ENCODE data around the gene MYOT. TPM values are rescaled to one million over a fixed set of nuclear protein-coding genes. Genes with fewer than 3 reads are reported as not detected.

Gene MYOT
- total RNA-seq, 1 donor from 2014 or later = not detected

- no peak overlapping the region for H3K4me3 Mint-ChIP-seq (ENCODE audit: low read depth)
- no peaks in the 10 kb centered on the region for H3K27me3 Mint-ChIP-seq
- DNase-seq (ENCODE audit: low spot score, unreplicated experiment) = no peak
- no peaks in the 10 kb centered on the region for H3K36me3 Mint-ChIP-seq (ENCODE audit: insufficient read depth)
- TF ChIP-seq CTCF (IDR thresholded peaks at IDR 0.05; ENCODE audit: unreplicated experiment) = no peak
- H3K9me3 Mint-ChIP-seq (ENCODE audit: low read depth) = no peaks in the 10 kb centered on the region
- H3K27ac Mint-ChIP-seq = no peak overlapping the region
- no peaks in the 10 kb centered on the region for H3K4me1 Mint-ChIP-seq (ENCODE audit: low read depth)
Measured at GRCh38 chr5:137871571-137871970, 3.9 kb downstream of the MYOT start.

GRCh38 chr5:137872466-137872865 lies 4.8 kb downstream of the MYOT start:
- Mint-ChIP-seq H3K27ac (no peak overlapping the region), H3K9me3 (ENCODE audit: low read depth) (no peaks in the 10 kb centered on the region), H3K4me3 (ENCODE audit: low read depth) (no peak overlapping the region), H3K36me3 (ENCODE audit: insufficient read depth) (no peaks in the 10 kb centered on the region), H3K27me3 (no peaks in the 10 kb centered on the region), H3K4me1 (ENCODE audit: low read depth) (no peaks in the 10 kb centered on the region)
- no peak for TF ChIP-seq CTCF (IDR thresholded peaks at IDR 0.05; ENCODE audit: unreplicated experiment)
- DNase-seq (ENCODE audit: low spot score, unreplicated experiment) = no peak

- no peak overlapping the region for H3K27ac Mint-ChIP-seq
Measured at GRCh38 chr5:137876101-137876500, 8.4 kb downstream of the MYOT start.

GRCh38 chr5:137880313-137880712 lies 12.7 kb downstream of the MYOT start:
- no peak for DNase-seq (ENCODE audit: low spot score, unreplicated experiment)
- Mint-ChIP-seq H3K4me3 (ENCODE audit: low read depth) (no peak overlapping the region), H3K4me1 (ENCODE audit: low read depth) (no peaks in the 10 kb centered on the region), H3K9me3 (ENCODE audit: low read depth) (no peaks in the 10 kb centered on the region), H3K27ac (no peak overlapping the region), H3K36me3 (ENCODE audit: insufficient read depth) (no peaks in the 10 kb centered on the region), H3K27me3 (no peaks in the 10 kb centered on the region)
- no peak for TF ChIP-seq CTCF (IDR thresholded peaks at IDR 0.05; ENCODE audit: unreplicated experiment)

More at GRCh38 chr5:137876101-137876500, 8.4 kb downstream of the MYOT start:
- H3K36me3 Mint-ChIP-seq (ENCODE audit: insufficient read depth) = no peaks in the 10 kb centered on the region
- no peaks in the 10 kb centered on the region for H3K9me3 Mint-ChIP-seq (ENCODE audit: low read depth)
- no peak overlapping the region for H3K4me3 Mint-ChIP-seq (ENCODE audit: low read depth)
- no peak for DNase-seq (ENCODE audit: low spot score, unreplicated experiment)
- TF ChIP-seq CTCF (IDR thresholded peaks at IDR 0.05; ENCODE audit: unreplicated experiment) = no peak
- H3K27me3 Mint-ChIP-seq = no peaks in the 10 kb centered on the region
- no peaks in the 10 kb centered on the region for H3K4me1 Mint-ChIP-seq (ENCODE audit: low read depth)

GRCh38 chr5:137887831-137888230 lies 20.2 kb downstream of the MYOT start:
- Mint-ChIP-seq H3K4me1 (ENCODE audit: low read depth) (peaks cover 19% of the 10 kb centered on the region), H3K27me3 (no peaks in the 10 kb centered on the region), H3K27ac (no peak overlapping the region), H3K4me3 (ENCODE audit: low read depth) (no peak overlapping the region), H3K9me3 (ENCODE audit: low read depth) (no peaks in the 10 kb centered on the region), H3K36me3 (ENCODE audit: insufficient read depth) (no peaks in the 10 kb centered on the region)
- DNase-seq (ENCODE audit: low spot score, unreplicated experiment) = no peak
- no peak for TF ChIP-seq CTCF (IDR thresholded peaks at IDR 0.05; ENCODE audit: unreplicated experiment)

Data from progenitor cell of endocrine pancreas (in vitro differentiated cells).